Smooth muscle cell (in vitro differentiated cells): ENCODE measurements around the gene MGAT5. TPM values are rescaled to one million over a fixed set of nuclear protein-coding genes. Genes with fewer than 3 reads are reported as not detected.

Experiments used
- DNase-seq: peaks from one replicate; lab custom pipeline; 2025; ENCODE audit not compliant: unreplicated experiment; lab: John Stamatoyannopoulos, UW
- H2AFZ ChIP-seq: fragments of 200-600 bp; sonication (generic); 2 replicates; pipeline ENCODE4 v1.6.0; 2016; ENCODE audit warnings: antibody characterized with exemption, low read depth, mild to moderate bottlenecking
- H3F3A ChIP-seq: fragments of 200-600 bp; sonication (generic); 2 replicates; pipeline ENCODE4 v1.6.0; 2017; ENCODE audit warnings: antibody characterized with exemption, low read depth
- H3K27ac ChIP-seq: fragments of 200-600 bp; sonication (generic); 2 replicates; pipeline ENCODE4 v1.5.1; 2016; ENCODE audit warnings: low read depth, mild to moderate bottlenecking
- H3K27me3 ChIP-seq: fragments of 200-600 bp; sonication (generic); 2 replicates; pipeline ENCODE4 v1.6.1; 2016; ENCODE audit warnings: low read depth, mild to moderate bottlenecking
- H3K36me3 ChIP-seq: fragments of 200-600 bp; sonication (generic); 2 replicates; pipeline ENCODE4 v1.5.1; 2016; ENCODE audit warnings: low read depth
- H3K4me1 ChIP-seq: fragments of 200-600 bp; sonication (generic); 2 replicates; pipeline ENCODE4 v1.5.1; 2016; ENCODE audit warnings: low read depth
- H3K4me2 ChIP-seq: fragments of 200-600 bp; sonication (generic); 2 replicates; pipeline ENCODE4 v1.6.0; 2016; ENCODE audit warnings: mild to moderate bottlenecking
- H3K4me3 ChIP-seq: fragments of 200-600 bp; sonication (generic); 2 replicates; pipeline ENCODE4 v1.5.1; 2016; ENCODE audit warnings: mild to moderate bottlenecking
- H3K79me2 ChIP-seq: fragments of 200-600 bp; sonication (generic); 2 replicates; pipeline ENCODE4 v1.6.0; 2016; ENCODE audit warnings: low read depth, mild to moderate bottlenecking
- H3K9ac ChIP-seq: fragments of 200-600 bp; sonication (generic); 2 replicates; pipeline ENCODE4 v1.6.0; 2016; ENCODE audit warnings: low read depth
- H3K9me3 ChIP-seq: fragments of 200-600 bp; sonication (generic); replicated peaks from 2 replicates; pipeline ENCODE4 v1.5.1; 2016; ENCODE audit warnings: low read depth
- H4K20me1 ChIP-seq: fragments of 200-600 bp; sonication (generic); 2 replicates; pipeline ENCODE4 v1.6.0; 2016; ENCODE audit warnings: low read depth
- CTCF ChIP-seq: fragments of 200-600 bp; sonication (generic); IDR thresholded peaks from 2 replicates; pipeline ENCODE4 v1.5.1; 2017; ENCODE audit warnings: borderline replicate concordance, mild to moderate bottlenecking, antibody characterized with exemption; ENCODE audit not compliant: insufficient read depth, poor library complexity, severe bottlenecking
- WGBS: methylation state at CpG from one replicate; pipeline ENCODE4 v1.1.7; 2016; ENCODE audit warnings: low lambda C conversion rate; 5-methylcytosine and 5-hydroxymethylcytosine counted together
- polyA plus RNA-seq: library from polyadenylated mRNA; unstranded; fragments of >200 nt; fragmentation: Nextera tagmentation; extraction: Ambion mirVana; gene quantifications from 2 replicates; pipeline ENCODE4 v1.2.1, GENCODE V29; 2016
- total RNA-seq: library from RNA; depleted of rRNA; stranded (reverse); fragments of >200 nt; gene quantifications from 2 replicates; pipeline ENCODE4 v1.2.3, GENCODE V29; 2014

MGAT5 gene
- total and polyA plus RNA-seq, 2 experiments from 2014 or later: 4.5 to 33.8 TPM

GRCh38 chr2:134336921-134337320, 83.0 kb downstream of the MGAT5 start:
- WGBS: 96% methylated on average over 3 of the region's 3 CpGs
- Histone ChIP-seq H4K20me1 (no peaks in the 10 kb centered on the region), H3K36me3 (peaks cover 2% of the 10 kb centered on the region), H3K27me3 (no peaks in the 10 kb centered on the region), H3K4me3 (no peak overlapping the region), H3K27ac (no peak overlapping the region), H3K4me2 (no peak overlapping the region), H2AFZ (no peak overlapping the region), H3K9me3 (no peaks in the 10 kb centered on the region), H3F3A (no peaks in the 10 kb centered on the region), H3K4me1 (no peaks in the 10 kb centered on the region), H3K79me2 (no peaks in the 10 kb centered on the region), H3K9ac (no peak overlapping the region)
- no peak for DNase-seq
- TF ChIP-seq CTCF: no peak

GRCh38 chr2:134337631-134338030, 83.8 kb downstream of the MGAT5 start:
- Histone ChIP-seq H3K27ac (no peak overlapping the region), H3K79me2 (no peaks in the 10 kb centered on the region), H3K27me3 (no peaks in the 10 kb centered on the region), H3K9me3 (no peaks in the 10 kb centered on the region), H3K4me2 (no peak overlapping the region), H2AFZ (no peak overlapping the region), H3K4me3 (no peak overlapping the region), H3K9ac (no peak overlapping the region), H3K4me1 (no peaks in the 10 kb centered on the region), H4K20me1 (no peaks in the 10 kb centered on the region), H3K36me3 (peaks cover 7% of the 10 kb centered on the region), H3F3A (no peaks in the 10 kb centered on the region)
- no peak for TF ChIP-seq CTCF
- WGBS: 74% methylated on average over 1 of the region's 1 CpG
- DNase-seq: no peak

GRCh38 chr2:134338208-134338607, 84.3 kb downstream of the MGAT5 start:
- no peak for DNase-seq
- no peak overlapping the region for H3K9ac ChIP-seq
- no peak overlapping the region for H3K27ac ChIP-seq
- no peaks in the 10 kb centered on the region for H3K27me3 ChIP-seq
- no peaks in the 10 kb centered on the region for H3K79me2 ChIP-seq
- H2AFZ ChIP-seq: no peak overlapping the region
- H3F3A ChIP-seq: no peaks in the 10 kb centered on the region
- H4K20me1 ChIP-seq: no peaks in the 10 kb centered on the region
- no peaks in the 10 kb centered on the region for H3K9me3 ChIP-seq
- WGBS: 97% methylated on average over 8 of the region's 8 CpGs
- H3K4me1 ChIP-seq: no peaks in the 10 kb centered on the region
- H3K36me3 ChIP-seq: peaks cover 7% of the 10 kb centered on the region
- no peak overlapping the region for H3K4me3 ChIP-seq
- no peak for TF ChIP-seq CTCF
- no peak overlapping the region for H3K4me2 ChIP-seq

- Histone ChIP-seq H3K27ac (no peak overlapping the region), H3K36me3 (peaks cover 7% of the 10 kb centered on the region), H3K9me3 (no peaks in the 10 kb centered on the region), H3K79me2 (no peaks in the 10 kb centered on the region), H3K4me2 (no peak overlapping the region), H3K9ac (no peak overlapping the region), H3K27me3 (no peaks in the 10 kb centered on the region), H3F3A (no peaks in the 10 kb centered on the region), H4K20me1 (no peaks in the 10 kb centered on the region), H3K4me1 (no peaks in the 10 kb centered on the region), H2AFZ (no peak overlapping the region), H3K4me3 (no peak overlapping the region)
- 97% methylated on average over 3 of the region's 3 CpGs for WGBS
- DNase-seq: no peak
- no peak for TF ChIP-seq CTCF
Observed at GRCh38 chr2:134341476-134341875, 87.6 kb downstream of the MGAT5 start.
